ENCODE data around the gene SLC43A1.
"Not testable (repeated sequence)": the region's sequence is repeated elsewhere in the genome, so short reads cannot be mapped to it uniquely, and the experiment has no call there.

The SLC43A1 gene

GRCh38 chr11:57515332-57516060 lies at the start of gene SLC43A1:
Gene SLC43A1, minus strand, starts transcription at chr11:57515702. Its CDS starts 1,591 bp downstream, at chr11:57514111.
- peak; percentile 13 for DNase-seq

GRCh38 chr11:57562596-57562995 lies 47.1 kb upstream of the SLC43A1 start:
- no peak for DNase-seq

GRCh38 chr11:57560146-57560545 lies 44.6 kb upstream of the SLC43A1 start:
- DNase-seq = no peak

GRCh38 chr11:57556041-57556440 lies 40.5 kb upstream of the SLC43A1 start:
- DNase-seq = no peak

- no peak for DNase-seq
Observed at GRCh38 chr11:57555393-57555792, 39.9 kb upstream of the SLC43A1 start.

- DNase-seq = no peak
Observed at GRCh38 chr11:57552479-57552878, 37.0 kb upstream of the SLC43A1 start.

GRCh38 chr11:57551941-57552340 lies 36.4 kb upstream of the SLC43A1 start:
- no peak for DNase-seq

- no peak for DNase-seq
Observed at GRCh38 chr11:57549983-57550382, 34.5 kb upstream of the SLC43A1 start.

GRCh38 chr11:57547854-57548377 lies 32.4 kb upstream of the SLC43A1 start:
- DNase-seq = no peak

- DNase-seq = no peak
Observed at GRCh38 chr11:57546869-57547475, 31.5 kb upstream of the SLC43A1 start.

- no peak for DNase-seq
Observed at GRCh38 chr11:57546451-57546850, 30.9 kb upstream of the SLC43A1 start.

- DNase-seq = no peak
Observed at GRCh38 chr11:57545883-57546282, 30.4 kb upstream of the SLC43A1 start.

- no peak for DNase-seq
Observed at GRCh38 chr11:57544566-57544965, 29.1 kb upstream of the SLC43A1 start.

GRCh38 chr11:57543593-57543992 lies 28.1 kb upstream of the SLC43A1 start:
- DNase-seq = no peak

- DNase-seq = no peak
Observed at GRCh38 chr11:57542582-57542981, 27.1 kb upstream of the SLC43A1 start.

GRCh38 chr11:57541169-57541568 lies 25.7 kb upstream of the SLC43A1 start:
- DNase-seq = no peak

- DNase-seq = no peak
Observed at GRCh38 chr11:57539342-57539741, 23.8 kb upstream of the SLC43A1 start.

- no peak for DNase-seq
Observed at GRCh38 chr11:57536947-57537619, 21.6 kb upstream of the SLC43A1 start, which contains the start of gene SMTNL1. Gene SMTNL1, plus strand, starts transcription at chr11:57537595. Its CDS starts 5,048 bp downstream, at chr11:57542643.

GRCh38 chr11:57534449-57534848 lies 18.9 kb upstream of the SLC43A1 start:
- DNase-seq = not testable (repeated sequence)

GRCh38 chr11:57530596-57531507 lies 15.3 kb upstream of the SLC43A1 start, which contains the start of gene TIMM10:
Gene TIMM10, minus strand, starts transcription at chr11:57530754. Its CDS starts 565 bp downstream, at chr11:57530189.
- DNase-seq = peak; percentile 99

GRCh38 chr11:57530215-57530595 lies 14.7 kb upstream of the SLC43A1 start:
- no peak for DNase-seq

- DNase-seq = no peak
Observed at GRCh38 chr11:57529012-57529411, 13.5 kb upstream of the SLC43A1 start.
